K562 (cell line): ENCODE data around the gene SLC24A3. TPM values are rescaled to one million over a fixed set of nuclear protein-coding genes. Genes with fewer than 3 reads are reported as not detected.

Experiments
- ATAC-seq: fragments of 200-7000 bp; cut with Tn5 transposase; 3 replicates; pipeline ENCODE4 v1.9.1; 2020; ENCODE audit warnings: moderate library complexity
- BruUV-seq: library from RNA; stranded (reverse); fragments of 400-500 nt; replicated peaks from 2 replicates; lab custom pipeline; 2021; lab: Mats Ljungman, UMichigan
- CTCF ChIA-PET: fragments of 300-600 bp; formaldehyde crosslinking; extraction: SDS; loops from one replicate; lab custom pipeline; 2021; ENCODE audit warnings: low intra/inter-chr PET ratio; lab: Yijun Ruan, JAX
- POLR2A ChIA-PET: fragments of 300-600, 350-650 bp; sonication (Branson Sonifier 250); formaldehyde crosslinking; extraction: SDS; loops from one replicate; lab custom pipeline; 2021; ENCODE audit warnings: antibody characterized with exemption, inconsistent platforms; lab: Yijun Ruan, JAX
- DNase-seq, 4 experiments: peaks; one replicate each; pipeline versions ENCODE4 v3.0.0 to v3.0.0-alpha.2; 2011 to 2018; ENCODE audit warnings: low spot score in 3 of 4, mixed read lengths in 3 of 4; ENCODE audit errors: extremely low read depth in 1 of 4
- FAIRE-seq: peaks from 2 replicates; lab custom pipeline; 2011; peaks lifted over from hg19 to GRCh38; lab: Jason Lieb, UNC
- H2AFZ ChIP-seq: 2 replicates; pipeline ENCODE4 v1.6.0; 2011; ENCODE audit warnings: low read depth, low read length, control low read depth, inconsistent platforms
- H3K27ac ChIP-seq: fragments of 200-600 bp; 3 replicates; pipeline ENCODE4 v1.8.0; 2011; ENCODE audit warnings: low read depth, mild to moderate bottlenecking, control low read depth, inconsistent platforms, low read length, moderate library complexity, mixed read lengths; ENCODE audit errors: extremely low read depth
- H3K27me3 ChIP-seq, 2 experiments: fragments of 300-600 bp in 1 of 2; 2 replicates in 1 of 2; 3 replicates in 1 of 2; pipeline versions ENCODE4 v1.6.0 to v1.8.0; 2011; ENCODE audit warnings: inconsistent platforms in 2 of 2, low read length in 2 of 2, mild to moderate bottlenecking in 1 of 2, mixed read lengths in 1 of 2, moderate library complexity in 1 of 2; ENCODE audit not compliant: control insufficient read depth in 2 of 2, insufficient read depth in 2 of 2
- H3K36me3 ChIP-seq: fragments of 300-600 bp; 3 replicates; pipeline ENCODE4 v1.8.0; 2011; ENCODE audit warnings: mild to moderate bottlenecking, low read length, inconsistent platforms; ENCODE audit not compliant: control insufficient read depth, insufficient read depth
- H3K4me1 ChIP-seq, 2 experiments: fragments of 200-600 bp in 1 of 2; replicated peaks in 1 of 2; 2 replicates in 1 of 2; 3 replicates in 1 of 2; pipeline versions ENCODE4 v1.5.1 to v1.8.0; 2011; ENCODE audit warnings: inconsistent platforms in 2 of 2, low read length in 2 of 2, mild to moderate bottlenecking in 1 of 2, mixed read lengths in 1 of 2, moderate library complexity in 1 of 2; ENCODE audit not compliant: control insufficient read depth in 2 of 2, insufficient read depth in 2 of 2
- H3K4me2 ChIP-seq: 2 replicates; pipeline ENCODE4 v1.6.1; 2011; ENCODE audit warnings: low read length, control low read depth, inconsistent platforms, mixed read lengths; ENCODE audit not compliant: insufficient read depth
- H3K4me3 ChIP-seq: fragments of 200-600 bp; sonication (generic), shearing (Covaris generic); 2 replicates; pipeline ENCODE4 v1.5.1; 2016; ENCODE audit warnings: control low read depth, inconsistent platforms
- H3K79me2 ChIP-seq: fragments of 200-600 bp; 3 replicates; pipeline ENCODE4 v1.8.0; 2011; ENCODE audit warnings: low read length, inconsistent platforms; ENCODE audit not compliant: control insufficient read depth, insufficient read depth
- H3K9ac ChIP-seq, 2 experiments: 2 replicates each; pipeline versions ENCODE4 v1.6.0 to v1.6.1; 2011; ENCODE audit warnings: low read depth in 2 of 2, low read length in 2 of 2, control low read depth in 1 of 2, inconsistent platforms in 1 of 2, mild to moderate bottlenecking in 1 of 2, mixed read lengths in 1 of 2; ENCODE audit not compliant: insufficient read depth in 1 of 2
- H3K9me1 ChIP-seq: one replicate; pipeline ENCODE4 v1.6.0; 2011; ENCODE audit warnings: inconsistent platforms, mild to moderate bottlenecking, low read length, moderate library complexity; ENCODE audit not compliant: control insufficient read depth, insufficient read depth
- H3K9me3 ChIP-seq: replicated peaks from 2 replicates; pipeline ENCODE4 v1.5.1; 2011; ENCODE audit warnings: low read depth, low read length, inconsistent platforms; ENCODE audit not compliant: control insufficient read depth, insufficient read depth
- H4K20me1 ChIP-seq: replicated peaks from 2 replicates; pipeline ENCODE4 v1.6.1; 2011; ENCODE audit warnings: low read length, inconsistent platforms, mixed read lengths; ENCODE audit not compliant: control insufficient read depth, insufficient read depth
- ATF7 ChIP-seq: fragments of 450-650 bp; IDR thresholded peaks from 2 replicates; pipeline ENCODE4 v1.7.1; 2014; ENCODE audit warnings: mild to moderate bottlenecking, moderate library complexity
- CBX5 ChIP-seq: IDR thresholded peaks from 2 replicates; pipeline ENCODE4 v1.6.1; 2014; ENCODE audit warnings: low read depth, borderline replicate concordance
- CHCHD3 ChIP-seq: fragments of 250-450 bp; sonication (Bioruptor Pico); IDR thresholded peaks from 2 replicates; pipeline ENCODE4 v2.1.2; 2022; ENCODE audit warnings: mild to moderate bottlenecking
- COPS2 ChIP-seq: fragments of 450-650 bp; conservative IDR thresholded peaks from 2 replicates; pipeline ENCODE4 v1.6.1; 2016; ENCODE audit warnings: mild to moderate bottlenecking, moderate library complexity
- CXXC5 ChIP-seq: fragments of 250-450 bp; sonication (Bioruptor Pico); IDR thresholded peaks from 2 replicates; pipeline ENCODE4 v1.8.0; 2022; ENCODE audit warnings: inconsistent platforms, mild to moderate bottlenecking, moderate library complexity
- FIP1L1 ChIP-seq: fragments of 200-400 bp; formaldehyde crosslinking; IDR thresholded peaks from 2 replicates; pipeline ENCODE4 v1.6.1; 2018; ENCODE audit warnings: mild to moderate bottlenecking, low read depth, low read length; ENCODE audit not compliant: poor library complexity, severe bottlenecking
- L3MBTL2 ChIP-seq: fragments of 450-650 bp; IDR thresholded peaks from 2 replicates; pipeline ENCODE4 v1.6.1; 2016; ENCODE audit warnings: mild to moderate bottlenecking, moderate library complexity
- NFATC3 ChIP-seq: fragments of 450-650 bp; IDR thresholded peaks from 2 replicates; pipeline ENCODE4 v1.6.1; 2017; ENCODE audit warnings: mild to moderate bottlenecking
- NRF1 ChIP-seq, 2 experiments: fragments of 450-650 bp; IDR thresholded peaks in 1 of 2; conservative IDR thresholded peaks in 1 of 2; 2 replicates each; pipeline ENCODE4 v1.6.1; 2014; ENCODE audit warnings: mild to moderate bottlenecking in 2 of 2
- RHOXF2B ChIP-seq: fragments of 250-450 bp; sonication (Bioruptor Pico); conservative IDR thresholded peaks from 2 replicates; pipeline ENCODE4 v1.5.1; 2021
- SMARCA4 ChIP-seq: fragments of 450-650 bp; IDR thresholded peaks from 2 replicates; pipeline ENCODE4 v1.6.1; 2016
- THAP12 ChIP-seq: fragments of 250-450 bp; sonication (Bioruptor Pico); IDR thresholded peaks from 2 replicates; pipeline ENCODE4 v1.9.0; 2021; ENCODE audit warnings: mild to moderate bottlenecking, inconsistent platforms
- YY1 ChIP-seq, 3 experiments: IDR thresholded peaks; 2 replicates each; pipeline ENCODE4 v1.6.1; 2011; ENCODE audit warnings: low read length in 2 of 3, mild to moderate bottlenecking in 2 of 3, moderate library complexity in 2 of 3, borderline replicate concordance in 1 of 3, control low read depth in 1 of 3, low read depth in 1 of 3; ENCODE audit not compliant: insufficient read depth in 3 of 3, insufficient replicate concordance in 2 of 3, control insufficient read depth in 1 of 3, insufficient read length in 1 of 3; ENCODE audit errors: extremely low read depth in 1 of 3
- ZEB2 ChIP-seq: fragments of 450-650 bp; IDR thresholded peaks from 2 replicates; pipeline ENCODE4 v1.6.1; 2016
- ZNF224 ChIP-seq: sonication (generic); formaldehyde crosslinking; IDR thresholded peaks from 2 replicates; pipeline ENCODE4 v1.8.0; 2022; ENCODE audit warnings: mild to moderate bottlenecking, missing genetic modification reagents
- ZNF551 ChIP-seq: fragments of 250-450 bp; sonication (Bioruptor Pico); IDR thresholded peaks from 2 replicates; pipeline ENCODE4 v1.5.0; 2021; ENCODE audit warnings: mild to moderate bottlenecking, moderate library complexity
- ZNF717 ChIP-seq: fragments of 250-450 bp; sonication (Bioruptor Pico); IDR thresholded peaks from 2 replicates; pipeline ENCODE4 v1.5.0; 2021
- WGBS: fragments of 100-300 bp; shearing (Covaris generic); methylation state at CpG from one replicate; pipeline ENCODE4 v1.1.6; 2016; ENCODE audit warnings: low coverage, mixed read lengths; ENCODE audit not compliant: insufficient coverage; ENCODE audit errors: missing lambda C conversion rate; 5-methylcytosine and 5-hydroxymethylcytosine counted together
- in situ Hi-C: fragments of 300-500 bp; cut with MboI; formaldehyde crosslinking; loops from 4 replicates; pipeline ENCODE4 v1.15.0; 2018; ENCODE audit warnings: inconsistent platforms, mixed read lengths
- intact Hi-C: fragments of 100-400 bp; cut with micrococcal nuclease; formaldehyde crosslinking; loops from 2 replicates; pipeline ENCODE4 v1.14.2; 2022
- polyA plus RNA-seq, 8 experiments: library from polyadenylated mRNA; depleted of rRNA in 4 of 8; stranded (reverse) in 5 of 8; unstranded in 3 of 8; fragments of >200 nt; fragmentation: Nextera tagmentation in 2 of 8; fragmentation: Illumina TruSeq in 1 of 8; extraction: Ambion mirVana in 2 of 8; extraction: Trizol in 1 of 8; gene quantifications; 2 replicates each; pipeline versions ENCODE4 v1.2.1 to v1.2.3, GENCODE V29; 2011 to 2014; ENCODE audit warnings: inconsistent platforms in 1 of 8, missing spikeins in 1 of 8
- total RNA-seq, 7 experiments: library from RNA; depleted of rRNA in 6 of 7; stranded (reverse); fragments of >200 nt in 6 of 7; fragmentation: Illumina TruSeq in 2 of 7; extraction: Trizol in 2 of 7; gene quantifications; 2 replicates each; pipeline versions ENCODE4 v1.2.1 to v1.2.3, GENCODE V29; 2011 to 2021; ENCODE audit warnings: low replicate concordance in 1 of 7
- TF ChIP-seq, protein P1 (sequence below): fragments of 450-650 bp; conservative IDR thresholded peaks from 2 replicates; pipeline ENCODE4 v1.6.1; 2016; ENCODE audit warnings: missing genetic modification characterization, low read depth, mild to moderate bottlenecking, control low read depth, missing compliant biosample characterization
- TF ChIP-seq, protein P2 (sequence below), 2 experiments: fragments of 450-650 bp; conservative IDR thresholded peaks; 2 replicates each; pipeline ENCODE4 v1.6.1; 2017; ENCODE audit warnings: mild to moderate bottlenecking in 2 of 2, moderate library complexity in 2 of 2

Gene SLC24A3
- total and polyA plus RNA-seq, 9 of the 15 experiments (the other 6 are each of a cell fraction or from before 2014, with no cell fraction given) = not detected

DNA sequence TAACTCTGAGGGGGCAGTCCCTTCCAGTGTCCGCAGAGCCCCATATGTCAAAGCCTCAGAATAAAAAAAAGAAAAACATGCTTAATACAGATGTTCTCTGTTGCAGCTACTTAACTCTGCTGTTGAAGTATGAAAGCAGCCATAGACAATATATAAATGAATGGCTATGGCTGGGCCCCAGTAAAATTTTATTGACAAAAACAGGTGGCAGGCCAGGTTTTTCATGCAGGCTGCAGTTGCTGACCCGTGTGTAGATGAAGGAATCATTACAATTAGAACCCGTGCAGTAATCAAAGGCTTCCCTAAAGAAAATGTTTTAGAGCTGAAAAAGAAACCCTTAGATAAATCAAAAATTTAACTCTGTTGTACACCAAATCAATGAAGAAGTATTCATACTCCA, 532.7 kb downstream of the SLC24A3 start:
- Histone ChIP-seq H3K79me2 (no peaks in the 10 kb centered on the region), H3K4me3 (no peak overlapping the region), H3K4me1 (no peaks in the 10 kb centered on the region), H2AFZ (no peak overlapping the region), H3K9ac (no peak overlapping the region), H4K20me1 (no peaks in the 10 kb centered on the region), H3K27me3 (no peaks in the 10 kb centered on the region), H3K9me3 (no peaks in the 10 kb centered on the region), H3K4me2 (no peak overlapping the region), H3K36me3 (no peaks in the 10 kb centered on the region), H3K27ac (no peak overlapping the region), H3K9me1 (no peaks in the 10 kb centered on the region)
- in situ Hi-C loops = no loop called here
- DNase-seq (no peak), FAIRE-seq (no peak), ATAC-seq (no peak)
- ChIA-PET POLR2A (no interaction called here), CTCF (no interaction called here)
- WGBS = 0% methylated on average over 3 of the region's 3 CpGs
- TF ChIP-seq, protein P1, sequence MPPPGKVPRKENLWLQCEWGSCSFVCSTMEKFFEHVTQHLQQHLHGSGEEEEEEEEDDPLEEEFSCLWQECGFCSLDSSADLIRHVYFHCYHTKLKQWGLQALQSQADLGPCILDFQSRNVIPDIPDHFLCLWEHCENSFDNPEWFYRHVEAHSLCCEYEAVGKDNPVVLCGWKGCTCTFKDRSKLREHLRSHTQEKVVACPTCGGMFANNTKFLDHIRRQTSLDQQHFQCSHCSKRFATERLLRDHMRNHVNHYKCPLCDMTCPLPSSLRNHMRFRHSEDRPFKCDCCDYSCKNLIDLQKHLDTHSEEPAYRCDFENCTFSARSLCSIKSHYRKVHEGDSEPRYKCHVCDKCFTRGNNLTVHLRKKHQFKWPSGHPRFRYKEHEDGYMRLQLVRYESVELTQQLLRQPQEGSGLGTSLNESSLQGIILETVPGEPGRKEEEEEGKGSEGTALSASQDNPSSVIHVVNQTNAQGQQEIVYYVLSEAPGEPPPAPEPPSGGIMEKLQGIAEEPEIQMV (tag) = no peak
- TF ChIP-seq COPS2 (no peak), THAP12 (CRISPR knock-in tag) (no peak), ZNF551 (CRISPR knock-in tag) (no peak), ZNF224 (CRISPR knock-in tag) (no peak), ATF7 (no peak), FIP1L1 (no peak), NFATC3 (no peak), L3MBTL2 (no peak), RHOXF2B (CRISPR knock-in tag) (no peak), NRF1 (conservative IDR thresholded peaks at IDR 0.05 in 1 of 2, IDR thresholded peaks at IDR 0.05 in 1 of 2) (no peak), SMARCA4 (no peak), ZNF717 (CRISPR knock-in tag) (no peak), YY1 (IDR thresholded peaks at IDR 0.05; ENCODE audit: borderline replicate concordance in 1 of 3, control insufficient read depth in 1 of 3, extremely low read depth in 1 of 3, insufficient read depth in 3 of 3, insufficient read length in 1 of 3, insufficient replicate concordance in 2 of 3, low read depth in 1 of 3, low read length in 2 of 3) (no peak), CXXC5 (no peak), ZEB2 (no peak), CBX5 (no peak), CHCHD3 (CRISPR knock-in tag) (no peak)
- TF ChIP-seq, protein P2, sequence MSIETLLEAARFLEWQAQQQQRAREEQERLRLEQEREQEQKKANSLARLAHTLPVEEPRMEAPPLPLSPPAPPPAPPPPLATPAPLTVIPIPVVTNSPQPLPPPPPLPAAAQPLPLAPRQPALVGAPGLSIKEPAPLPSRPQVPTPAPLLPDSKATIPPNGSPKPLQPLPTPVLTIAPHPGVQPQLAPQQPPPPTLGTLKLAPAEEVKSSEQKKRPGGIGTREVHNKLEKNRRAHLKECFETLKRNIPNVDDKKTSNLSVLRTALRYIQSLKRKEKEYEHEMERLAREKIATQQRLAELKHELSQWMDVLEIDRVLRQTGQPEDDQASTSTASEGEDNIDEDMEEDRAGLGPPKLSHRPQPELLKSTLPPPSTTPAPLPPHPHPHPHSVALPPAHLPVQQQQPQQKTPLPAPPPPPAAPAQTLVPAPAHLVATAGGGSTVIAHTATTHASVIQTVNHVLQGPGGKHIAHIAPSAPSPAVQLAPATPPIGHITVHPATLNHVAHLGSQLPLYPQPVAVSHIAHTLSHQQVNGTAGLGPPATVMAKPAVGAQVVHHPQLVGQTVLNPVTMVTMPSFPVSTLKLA (conservative IDR thresholded peaks at IDR 0.05) = no peak
- intact Hi-C loops = no loop called here
- no TSS peak for BruUV-seq
